NCI-H146 treated with DMSO at 0.1 percent for 48 hours (cell line): ENCODE results near the gene MAP1LC3A.

ENCODE experiments used
- DNase-seq: peaks from one replicate; lab custom pipeline; 2025; ENCODE audit not compliant: unreplicated experiment; lab: John Stamatoyannopoulos, UW

The MAP1LC3A gene

DNA sequence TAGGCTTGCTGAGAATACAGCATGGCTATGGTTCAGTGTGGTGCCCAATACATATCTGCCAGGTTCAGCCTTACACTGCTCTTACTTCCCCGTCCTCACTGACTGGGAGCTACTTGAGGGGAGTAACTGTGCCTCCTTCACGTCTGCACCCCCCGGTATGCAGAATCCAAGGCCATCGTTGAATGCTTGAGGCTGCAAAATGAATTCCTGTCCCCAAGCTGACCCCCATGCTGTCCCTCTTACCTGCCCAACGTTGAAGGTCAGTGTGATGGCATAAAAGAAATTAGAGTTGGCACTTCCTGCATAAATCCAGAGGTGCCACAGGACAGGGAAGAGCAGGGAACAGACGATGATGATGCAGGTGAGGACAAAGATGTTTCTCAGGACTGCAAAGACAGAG is 16.3 kb downstream of the MAP1LC3A start:
- DNase-seq = no peak

DNA sequence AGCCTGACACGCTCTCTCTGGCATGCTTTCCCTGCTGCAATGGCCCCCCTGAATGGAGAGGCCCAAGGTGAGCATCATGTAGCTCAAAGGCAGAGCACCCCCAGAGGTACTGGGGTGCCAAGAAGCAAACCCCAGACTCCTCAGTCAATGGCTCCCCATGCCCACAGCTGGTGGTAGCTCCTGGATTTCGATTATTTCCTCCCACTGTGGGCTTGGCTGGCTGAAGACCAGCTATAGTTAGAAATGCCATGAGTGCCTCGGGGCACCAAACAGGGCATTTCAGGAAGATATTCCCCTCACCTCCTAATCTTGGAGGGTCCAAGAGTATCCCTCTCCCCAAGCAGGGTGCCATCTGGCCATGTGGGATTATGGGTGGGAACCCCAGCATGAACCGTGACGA is 16.8 kb downstream of the MAP1LC3A start:
- no peak for DNase-seq

DNA sequence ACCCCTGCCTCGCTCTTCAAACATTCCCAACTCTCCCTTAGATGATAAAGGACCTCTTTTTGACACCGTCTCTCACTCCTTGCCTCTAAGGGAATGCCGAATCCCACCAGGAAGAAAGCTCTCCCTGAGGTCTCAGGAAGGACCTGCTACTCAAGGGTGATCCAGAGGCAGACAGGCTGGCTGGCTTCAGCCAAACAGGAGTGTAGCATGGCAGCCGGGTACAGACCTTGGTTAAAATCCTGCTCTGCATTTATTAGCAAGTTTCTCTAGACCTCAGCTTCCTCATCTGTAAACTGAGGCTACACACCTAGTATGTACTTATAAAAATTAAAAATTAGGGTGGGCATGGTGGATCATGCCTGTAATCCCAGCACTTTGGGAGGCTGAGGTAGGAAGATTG is 17.2 kb downstream of the MAP1LC3A start:
- no peak for DNase-seq

DNA sequence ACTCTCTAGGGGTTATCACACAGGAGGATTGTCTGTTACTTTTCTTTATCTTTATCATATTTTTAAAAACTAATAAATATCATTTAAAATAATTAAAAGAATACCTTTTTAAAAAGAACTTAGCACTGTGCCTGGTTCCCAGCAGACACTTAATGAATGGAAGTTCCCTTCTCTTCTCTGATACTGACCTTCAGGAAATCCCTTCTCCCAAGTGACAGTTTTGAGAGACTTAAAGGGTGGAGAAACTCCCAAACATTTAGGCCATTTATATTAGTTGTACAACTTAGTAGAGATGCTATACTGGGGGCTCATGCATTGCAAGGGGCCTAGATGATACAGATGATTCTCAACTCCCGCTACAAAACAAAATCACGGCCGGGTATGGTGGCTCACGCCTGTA is 18.5 kb downstream of the MAP1LC3A start:
- DNase-seq = no peak

DNA sequence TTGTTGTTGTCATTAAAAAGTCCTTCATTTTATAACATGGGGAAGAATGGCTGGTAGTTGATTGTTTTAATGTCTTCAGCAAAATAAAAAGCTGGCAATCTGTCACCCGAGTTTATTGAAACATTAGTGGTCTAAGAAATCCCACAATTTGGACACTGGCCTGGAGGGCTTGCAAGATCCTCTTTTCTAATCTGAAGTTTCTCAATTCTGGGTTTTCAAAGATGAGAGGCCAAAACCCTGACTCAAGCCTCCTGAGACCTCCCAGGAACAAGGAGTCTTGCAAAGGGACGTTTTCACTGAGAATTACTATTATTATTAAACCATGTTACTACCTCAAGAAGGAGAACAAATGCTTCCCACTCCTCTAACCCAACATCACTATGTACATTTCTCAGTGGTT is 19.5 kb downstream of the MAP1LC3A start:
- DNase-seq = no peak

DNA sequence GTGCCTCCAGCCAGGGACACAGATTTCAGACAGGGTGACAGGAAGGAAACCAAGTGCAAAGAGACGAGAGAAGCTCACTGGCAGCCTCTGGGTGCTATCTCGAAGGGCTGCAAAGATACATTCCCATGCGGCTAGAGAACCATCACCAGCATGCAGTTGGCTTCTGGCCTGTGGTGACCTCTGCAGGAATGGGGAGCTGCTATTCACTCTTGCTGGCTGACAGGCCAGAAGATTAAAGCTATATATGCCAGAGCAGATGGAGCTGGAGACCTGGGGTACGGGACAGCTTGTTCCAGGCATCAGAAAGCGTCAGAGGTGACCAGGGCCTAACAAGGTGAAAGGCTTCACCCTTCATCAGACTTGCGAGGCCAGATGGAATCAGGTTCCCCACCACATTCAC is 20.0 kb downstream of the MAP1LC3A start:
- DNase-seq = no peak

DNA sequence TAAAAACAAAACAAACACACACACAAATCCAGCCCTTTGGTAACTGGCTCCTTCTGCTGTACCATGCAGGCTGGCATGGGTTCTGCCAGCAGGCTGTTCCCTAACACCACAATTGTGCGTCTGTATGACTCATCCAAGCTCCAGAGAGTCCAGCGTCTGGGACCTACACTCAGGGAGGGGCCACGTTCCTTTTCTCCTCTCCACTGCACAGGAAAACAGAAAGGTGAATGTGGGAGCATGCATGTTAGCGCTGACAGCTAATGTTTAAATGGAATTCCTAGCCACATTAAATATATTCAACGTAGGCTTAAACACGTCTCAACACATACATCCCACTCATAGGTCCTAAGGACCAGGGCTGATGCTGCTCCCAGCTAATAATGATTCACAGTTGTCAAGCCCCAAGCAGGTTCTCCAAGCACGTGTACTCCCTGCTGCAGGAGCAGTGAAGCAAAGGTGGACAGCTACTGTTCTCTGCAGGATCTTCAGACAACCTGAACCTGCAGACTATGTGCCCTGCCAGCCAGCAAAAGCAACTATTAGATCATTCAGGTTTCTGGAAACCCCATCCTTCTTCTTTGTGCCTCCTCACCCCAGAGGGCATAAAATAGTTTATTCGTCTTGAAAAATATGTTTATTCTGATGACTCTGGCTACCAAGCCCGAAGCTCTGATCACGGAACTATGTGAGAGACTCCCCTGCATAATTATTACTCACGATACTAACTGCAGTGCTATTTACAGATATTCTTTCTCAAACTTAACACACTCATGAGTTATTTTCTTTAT is 20.9 kb downstream of the MAP1LC3A start:
- no peak for DNase-seq

DNA sequence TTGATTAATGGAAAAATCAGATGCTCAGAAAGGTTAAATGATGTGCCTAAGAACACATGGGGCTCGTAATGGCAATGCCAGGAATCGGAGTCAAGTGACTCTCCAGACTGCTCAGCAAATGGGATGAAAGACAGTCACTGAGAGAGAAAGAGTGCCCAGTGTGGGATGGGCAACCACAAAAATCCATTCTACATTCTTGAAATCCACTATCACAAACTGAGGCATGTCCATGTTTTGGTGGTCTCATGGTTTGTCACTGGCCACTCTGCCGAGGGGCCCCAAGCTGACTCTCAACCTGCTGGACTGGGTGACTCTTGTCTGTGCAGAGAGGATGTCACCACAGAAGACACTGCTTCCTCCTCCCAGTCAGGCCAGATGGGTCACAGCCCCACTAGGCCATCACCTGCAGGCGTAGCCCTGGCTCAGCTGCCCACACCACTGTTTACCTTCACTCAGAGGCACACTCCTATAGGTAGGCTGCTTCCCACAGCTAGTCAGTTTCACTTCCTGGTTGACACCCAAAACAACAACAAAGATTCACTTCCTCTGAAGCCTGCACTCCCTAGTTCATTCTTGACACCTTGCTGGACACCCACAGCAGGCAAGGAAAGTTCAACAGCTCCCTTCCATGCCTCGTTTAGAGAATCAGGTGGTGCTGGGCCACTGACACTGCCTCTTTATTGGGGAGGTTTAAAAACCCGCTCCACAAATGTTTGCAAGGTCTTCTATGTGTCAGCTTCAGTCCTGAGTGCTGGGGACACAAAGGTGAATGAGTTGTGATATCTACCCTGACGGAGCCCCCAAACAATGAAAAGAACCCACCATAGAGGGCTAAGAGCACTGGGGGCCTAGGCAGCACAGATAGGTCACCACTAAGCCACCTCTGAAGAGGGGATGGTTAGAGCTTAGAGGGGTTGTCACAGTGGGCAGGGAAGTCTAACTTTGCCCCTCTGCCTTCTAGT is 21.7 kb downstream of the MAP1LC3A start:
- no peak for DNase-seq

DNA sequence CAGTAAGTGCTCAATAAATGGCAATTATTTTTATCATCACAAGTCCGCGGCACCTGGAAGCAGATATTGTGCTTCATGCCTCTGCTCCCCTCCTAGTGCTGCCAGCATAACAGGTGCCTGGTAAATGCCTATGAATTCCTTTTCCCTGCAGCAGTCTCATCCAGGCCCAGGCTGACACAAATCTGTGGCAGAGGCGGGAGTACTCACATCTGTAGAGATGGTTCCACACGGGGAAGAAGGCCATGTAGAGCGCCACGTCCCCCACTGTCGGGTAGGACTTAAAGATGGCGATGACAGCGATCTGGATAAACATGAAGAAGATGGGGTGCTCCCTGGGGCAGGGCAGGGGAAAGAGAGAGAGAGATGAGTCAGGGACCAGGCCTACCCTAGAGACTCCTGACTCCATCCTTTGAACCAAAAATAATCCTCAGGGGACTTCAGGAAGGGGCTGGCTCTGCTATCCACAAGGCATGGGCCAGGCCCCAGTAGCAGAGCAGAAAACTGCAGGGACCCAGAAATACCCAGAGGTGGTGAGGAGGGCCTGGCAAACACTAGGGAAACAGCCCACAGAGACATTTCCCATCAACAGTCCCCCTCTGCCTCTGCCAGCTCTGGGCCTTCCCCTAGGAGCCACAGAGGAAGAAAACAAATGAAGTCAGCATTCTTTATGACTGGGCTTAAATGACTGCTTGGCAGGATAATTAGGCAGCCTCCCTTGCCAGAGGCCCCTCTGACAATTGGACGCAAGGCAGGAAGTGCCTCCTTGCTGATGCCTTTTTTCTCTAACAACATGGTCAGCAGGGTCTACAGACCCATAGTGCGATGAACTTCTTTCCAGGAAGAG is 23.0 kb downstream of the MAP1LC3A start:
- DNase-seq = no peak

DNA sequence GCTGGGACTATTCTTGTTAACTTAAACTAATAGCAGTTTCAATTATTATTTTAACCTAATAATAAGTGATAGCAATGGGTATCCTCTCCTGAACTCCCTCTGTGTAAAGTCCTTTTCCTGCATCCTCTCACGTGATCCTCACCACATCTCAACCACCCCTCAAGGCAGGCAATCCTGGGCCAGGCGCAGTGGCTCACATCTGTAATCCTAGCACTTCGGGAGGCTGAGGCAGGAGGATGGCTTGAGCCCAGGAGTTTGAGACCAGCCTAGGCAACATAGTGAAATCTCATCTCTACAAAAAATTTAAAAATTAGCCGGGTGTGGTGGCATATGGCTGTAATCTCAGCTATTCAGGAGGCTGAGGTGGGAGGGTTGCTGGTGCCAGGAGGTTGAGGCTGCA is 23.7 kb downstream of the MAP1LC3A start:
- no peak for DNase-seq

DNA sequence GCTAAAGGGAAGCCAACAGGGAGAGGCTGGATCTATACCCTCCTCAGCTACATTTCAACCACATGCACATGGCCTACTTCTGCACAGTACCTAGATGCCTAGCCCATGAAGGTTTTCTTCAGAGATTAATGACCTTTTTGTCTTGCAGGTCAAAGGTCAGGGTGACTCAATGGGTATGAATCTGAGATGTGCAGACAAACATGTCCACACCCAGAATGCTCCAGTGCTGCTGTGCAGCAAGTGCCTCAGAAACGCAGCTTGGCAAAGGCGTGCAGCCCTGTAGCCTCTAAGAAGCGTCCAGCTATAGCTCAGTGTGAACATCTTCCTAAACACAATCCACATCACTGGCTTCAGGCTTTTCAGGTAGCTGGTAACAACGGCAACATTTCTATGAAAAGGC is 24.4 kb downstream of the MAP1LC3A start:
- DNase-seq = no peak

DNA sequence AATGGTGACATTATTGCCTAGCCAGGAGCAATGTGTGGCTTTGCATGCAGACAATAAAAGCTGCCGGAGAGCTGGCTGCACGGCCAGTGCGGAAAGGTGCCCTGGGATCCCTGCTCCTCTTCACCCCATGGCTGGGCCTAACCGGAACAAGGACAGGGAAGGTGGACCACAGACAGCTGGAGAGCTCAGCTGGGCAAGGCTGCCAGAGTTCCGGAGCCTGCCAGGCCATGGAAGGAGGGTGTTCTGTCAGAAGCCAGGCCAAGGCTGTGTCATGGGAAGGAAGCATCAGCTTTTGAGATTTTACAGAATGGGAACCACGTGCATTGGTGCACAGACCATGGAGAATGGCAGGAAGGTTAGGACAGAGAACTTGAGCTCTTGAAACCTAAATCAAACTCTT is 25.0 kb downstream of the MAP1LC3A start:
- no peak for DNase-seq

DNA sequence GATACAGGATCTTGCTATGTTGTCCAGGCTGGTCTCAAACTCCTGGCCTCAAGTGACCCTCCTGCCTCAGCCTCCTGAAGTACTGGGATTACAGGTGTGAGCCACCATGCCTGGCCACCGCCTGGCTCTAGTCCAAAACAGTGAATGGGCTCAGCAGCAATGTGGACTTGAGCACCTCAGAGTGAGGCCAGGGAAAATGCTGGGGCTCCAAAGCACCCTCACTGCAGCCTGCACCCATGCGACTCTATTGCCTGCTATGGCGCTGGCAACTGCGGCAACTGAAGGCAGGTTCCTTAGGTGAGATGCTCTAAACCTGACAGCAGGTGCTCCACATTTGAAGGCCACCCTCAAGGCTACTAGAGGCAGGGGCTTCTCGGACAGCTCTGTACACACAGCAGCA is 26.5 kb downstream of the MAP1LC3A start:
- DNase-seq = no peak

DNA sequence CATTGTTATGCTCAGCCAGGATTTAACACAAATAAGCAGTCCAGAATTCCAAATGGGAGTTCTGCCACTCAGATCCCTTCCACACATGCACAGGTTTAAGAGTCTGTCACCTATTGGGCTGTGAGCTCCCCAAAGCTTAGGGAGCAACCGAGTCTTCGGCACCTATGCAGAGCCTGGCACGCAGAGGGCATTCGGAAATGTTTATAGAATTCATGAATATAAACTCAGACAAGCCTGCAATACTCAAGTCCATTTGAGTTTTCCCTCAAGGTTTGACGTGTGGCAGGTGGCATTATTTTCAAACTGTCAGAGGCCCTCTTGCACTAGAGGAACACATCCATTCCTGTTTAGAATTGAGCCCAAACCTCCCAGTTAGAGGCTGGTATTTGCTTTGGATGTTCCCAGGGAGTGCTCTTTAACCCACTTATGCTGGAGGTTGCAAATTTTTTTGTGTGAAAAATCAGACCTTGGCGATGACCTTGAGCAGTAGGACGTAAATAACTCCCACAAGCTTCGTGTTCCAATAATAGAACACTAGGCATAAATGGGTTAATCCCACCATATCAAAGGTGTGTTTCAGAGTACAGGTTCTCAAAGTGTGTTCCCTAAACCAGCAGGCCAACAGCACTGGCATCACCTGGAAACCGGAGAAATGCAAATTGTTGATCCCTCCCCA is 28.1 kb downstream of the MAP1LC3A start:
- DNase-seq = no peak

DNA sequence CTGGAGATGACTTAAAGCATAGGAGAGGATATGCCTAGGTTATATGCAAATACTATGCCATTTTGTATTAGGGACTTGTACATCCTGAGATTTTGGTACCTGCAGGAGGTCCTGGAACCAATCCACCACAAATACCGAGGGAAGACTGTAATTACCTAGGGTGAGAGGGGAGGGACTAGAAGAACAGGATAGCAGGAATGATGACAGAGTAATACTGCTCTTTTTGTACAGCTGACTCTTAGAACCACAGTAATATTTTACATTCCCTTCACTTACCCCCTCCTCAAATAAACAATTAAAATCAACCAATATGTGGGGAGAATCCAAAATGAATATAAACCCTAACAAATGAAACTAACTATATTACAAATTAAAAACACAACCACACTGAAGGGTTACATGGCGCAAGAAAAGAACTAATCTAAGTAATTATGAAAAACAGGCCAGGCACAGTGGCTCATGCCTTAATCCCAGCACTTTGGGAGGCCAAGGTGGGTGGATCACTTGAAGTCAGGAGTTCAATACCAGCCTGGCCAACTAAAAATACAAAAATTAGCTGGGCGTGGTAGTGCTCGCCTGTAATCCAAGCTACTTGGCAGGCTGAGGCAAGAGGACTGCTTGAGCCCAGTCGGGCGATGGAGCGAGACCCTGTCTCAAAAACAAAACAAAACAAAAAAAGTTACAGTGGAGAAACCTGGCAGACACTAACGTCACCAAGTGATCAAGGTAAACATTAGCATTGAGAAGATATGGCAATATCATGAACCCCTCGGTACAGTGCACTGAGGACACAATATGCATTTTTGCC is 37.1 kb downstream of the MAP1LC3A start:
- DNase-seq = no peak

DNA sequence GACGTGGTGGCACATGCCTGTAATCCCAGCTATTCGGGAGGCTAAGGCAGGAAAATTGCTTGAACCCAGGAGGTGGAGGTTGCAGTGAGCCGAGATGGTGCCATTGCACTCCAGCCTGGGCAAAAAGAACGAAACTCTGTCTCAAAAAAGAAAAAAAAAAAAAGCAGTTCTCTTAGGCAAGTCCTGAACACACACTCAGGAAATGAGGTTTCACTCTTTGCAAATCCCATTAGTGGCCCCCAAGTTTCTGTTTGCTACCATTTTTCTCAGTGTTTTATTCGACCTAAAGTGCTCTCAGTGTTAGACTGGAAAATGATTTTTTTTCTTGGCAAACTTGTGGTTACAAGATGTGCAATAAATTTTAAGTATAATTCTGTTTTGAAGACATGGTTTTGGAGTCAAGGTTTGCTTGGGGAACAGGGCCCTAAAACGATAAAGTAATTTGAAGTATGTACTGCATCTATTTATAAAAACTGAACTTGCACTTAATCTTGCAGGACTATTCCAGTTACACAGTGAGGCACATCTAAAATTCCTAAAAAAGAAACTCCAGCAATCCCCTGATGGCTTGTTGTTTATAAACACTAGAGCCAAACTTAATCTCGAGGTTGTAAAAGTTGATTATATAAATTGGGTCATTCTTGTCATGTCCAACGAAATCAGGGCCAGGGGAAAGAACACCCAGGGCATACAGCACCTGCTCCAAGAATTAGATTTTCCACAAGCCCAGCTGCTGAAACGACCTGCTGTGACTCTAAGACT is 42.6 kb downstream of the MAP1LC3A start:
- no peak for DNase-seq

DNA sequence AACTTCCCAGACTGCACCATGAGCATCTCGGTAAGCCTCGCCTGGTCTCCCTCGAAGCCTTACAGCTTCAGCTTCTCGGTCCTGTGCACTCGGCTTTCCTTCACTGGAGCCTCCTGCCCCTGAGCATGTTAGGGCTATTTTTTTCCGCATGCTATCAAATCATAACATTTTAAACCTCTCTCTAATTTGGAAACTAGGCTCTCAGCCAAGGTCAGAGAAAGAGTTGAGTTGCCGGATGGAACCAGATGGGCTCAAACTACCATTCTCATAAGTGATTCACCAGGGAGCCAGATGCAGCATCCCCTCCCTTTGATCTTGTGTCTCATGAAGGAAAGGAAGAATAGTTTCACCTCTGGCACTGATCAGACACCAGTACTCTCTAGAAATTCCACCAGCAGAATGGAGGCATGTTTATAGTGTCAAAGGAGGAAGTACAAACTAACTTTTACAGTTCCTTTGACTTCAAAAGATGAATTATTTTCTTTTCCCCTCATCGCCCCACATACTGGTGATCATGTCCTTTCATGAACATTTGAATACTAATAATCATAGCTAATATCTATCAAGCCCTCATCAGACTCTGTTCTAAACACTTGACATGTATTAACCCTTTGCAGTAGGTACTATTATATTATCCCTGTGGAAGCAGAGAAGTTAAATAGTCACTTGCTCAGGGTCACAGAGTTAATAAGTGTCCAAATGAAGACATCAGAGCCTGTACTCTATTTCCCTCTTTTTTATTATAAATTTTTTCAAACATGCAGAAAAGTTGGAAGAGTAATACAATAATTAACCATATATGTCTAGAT is 46.7 kb downstream of the MAP1LC3A start:
- no peak for DNase-seq

DNA sequence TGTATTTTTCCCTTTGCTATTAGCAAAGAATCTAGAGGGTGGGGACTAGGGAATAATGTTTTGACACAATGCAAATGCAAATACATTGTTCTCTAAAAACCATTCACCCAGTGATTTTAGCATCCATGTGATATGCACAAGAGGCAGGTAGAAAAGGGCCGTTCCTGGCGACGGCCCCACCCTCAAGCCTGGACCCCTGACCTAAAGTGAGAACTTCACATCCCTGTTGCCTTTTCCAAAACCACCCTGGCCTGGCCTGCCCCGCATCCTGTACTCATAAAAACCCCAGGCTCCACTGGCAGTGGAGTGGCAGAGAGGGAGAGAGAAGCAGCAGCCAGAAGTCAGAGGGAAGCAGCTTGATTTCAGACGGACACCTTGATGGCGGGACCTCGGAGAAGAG is 48.5 kb downstream of the MAP1LC3A start:
- no peak for DNase-seq
